ENCODE data around the gene GULP1. TPM values are rescaled to one million over a fixed set of nuclear protein-coding genes. Genes with fewer than 3 reads are reported as not detected.
A peak's percentile ranks its signal among the peaks of the same experiment; 100 is the strongest.

Gene GULP1
- total and polyA plus RNA-seq, 12 donors, result 2.0 to 6.0 (median 4.7) TPM

DNA sequence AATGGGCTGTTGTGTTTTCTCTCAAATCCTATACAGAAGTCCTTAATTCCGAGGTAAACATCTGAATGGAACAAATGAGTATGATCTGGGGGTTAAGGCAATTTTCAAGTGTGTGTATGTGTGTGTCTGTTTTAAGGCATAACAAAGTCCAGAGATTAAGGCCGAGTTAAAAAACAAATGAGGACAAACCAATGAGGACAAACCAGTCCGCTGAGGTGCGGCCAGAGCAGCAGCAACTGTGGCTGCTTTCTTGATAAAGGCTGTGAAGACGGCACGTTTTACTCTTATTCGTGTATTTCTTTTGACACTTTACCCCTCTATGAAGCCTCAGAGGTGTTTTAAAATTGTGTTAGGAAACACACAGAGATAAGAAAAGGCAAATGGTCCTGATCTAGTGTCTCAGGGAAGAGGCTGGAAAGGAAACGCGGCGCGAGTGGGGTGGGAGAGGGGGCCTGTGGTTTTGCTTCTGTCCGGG lies 495 bp upstream of the GULP1 start:
- Histone ChIP-seq H3K9me3 (no peaks in the 10 kb centered on the region), H3K27me3 (peaks cover 0 to 34% (median 0%) of the 10 kb centered on the region in 7 donors), H3K27ac (peak overlapping the region; percentile 63 to 92 (median 80)), H3K4me1 (peaks cover 0 to 35% (median 15%) of the 10 kb centered on the region in 9 donors), H3K36me3 (no peaks in the 10 kb centered on the region), H3K4me3 (peak overlapping the region; percentile 53 to 82 (median 72))
- TF ChIP-seq, protein P1, sequence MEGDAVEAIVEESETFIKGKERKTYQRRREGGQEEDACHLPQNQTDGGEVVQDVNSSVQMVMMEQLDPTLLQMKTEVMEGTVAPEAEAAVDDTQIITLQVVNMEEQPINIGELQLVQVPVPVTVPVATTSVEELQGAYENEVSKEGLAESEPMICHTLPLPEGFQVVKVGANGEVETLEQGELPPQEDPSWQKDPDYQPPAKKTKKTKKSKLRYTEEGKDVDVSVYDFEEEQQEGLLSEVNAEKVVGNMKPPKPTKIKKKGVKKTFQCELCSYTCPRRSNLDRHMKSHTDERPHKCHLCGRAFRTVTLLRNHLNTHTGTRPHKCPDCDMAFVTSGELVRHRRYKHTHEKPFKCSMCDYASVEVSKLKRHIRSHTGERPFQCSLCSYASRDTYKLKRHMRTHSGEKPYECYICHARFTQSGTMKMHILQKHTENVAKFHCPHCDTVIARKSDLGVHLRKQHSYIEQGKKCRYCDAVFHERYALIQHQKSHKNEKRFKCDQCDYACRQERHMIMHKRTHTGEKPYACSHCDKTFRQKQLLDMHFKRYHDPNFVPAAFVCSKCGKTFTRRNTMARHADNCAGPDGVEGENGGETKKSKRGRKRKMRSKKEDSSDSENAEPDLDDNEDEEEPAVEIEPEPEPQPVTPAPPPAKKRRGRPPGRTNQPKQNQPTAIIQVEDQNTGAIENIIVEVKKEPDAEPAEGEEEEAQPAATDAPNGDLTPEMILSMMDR (IDR thresholded peaks at IDR 0.05), result no peak
- DNase-seq (no peak), ATAC-seq (peak in 4 of 8 donors; percentile 3 to 49 (median 10))
- intact Hi-C loops (cut with DNase I), result loop anchor here in 6 of 10 donors (5.0 to 10.0 kb wide), 8 partner anchors 41 to 224 kb away; no protein-coding TSS in a partner anchor
- 3 to 4% methylated on average over 11 to 12 of the region's 12 CpGs for WGBS, 2 donors

DNA sequence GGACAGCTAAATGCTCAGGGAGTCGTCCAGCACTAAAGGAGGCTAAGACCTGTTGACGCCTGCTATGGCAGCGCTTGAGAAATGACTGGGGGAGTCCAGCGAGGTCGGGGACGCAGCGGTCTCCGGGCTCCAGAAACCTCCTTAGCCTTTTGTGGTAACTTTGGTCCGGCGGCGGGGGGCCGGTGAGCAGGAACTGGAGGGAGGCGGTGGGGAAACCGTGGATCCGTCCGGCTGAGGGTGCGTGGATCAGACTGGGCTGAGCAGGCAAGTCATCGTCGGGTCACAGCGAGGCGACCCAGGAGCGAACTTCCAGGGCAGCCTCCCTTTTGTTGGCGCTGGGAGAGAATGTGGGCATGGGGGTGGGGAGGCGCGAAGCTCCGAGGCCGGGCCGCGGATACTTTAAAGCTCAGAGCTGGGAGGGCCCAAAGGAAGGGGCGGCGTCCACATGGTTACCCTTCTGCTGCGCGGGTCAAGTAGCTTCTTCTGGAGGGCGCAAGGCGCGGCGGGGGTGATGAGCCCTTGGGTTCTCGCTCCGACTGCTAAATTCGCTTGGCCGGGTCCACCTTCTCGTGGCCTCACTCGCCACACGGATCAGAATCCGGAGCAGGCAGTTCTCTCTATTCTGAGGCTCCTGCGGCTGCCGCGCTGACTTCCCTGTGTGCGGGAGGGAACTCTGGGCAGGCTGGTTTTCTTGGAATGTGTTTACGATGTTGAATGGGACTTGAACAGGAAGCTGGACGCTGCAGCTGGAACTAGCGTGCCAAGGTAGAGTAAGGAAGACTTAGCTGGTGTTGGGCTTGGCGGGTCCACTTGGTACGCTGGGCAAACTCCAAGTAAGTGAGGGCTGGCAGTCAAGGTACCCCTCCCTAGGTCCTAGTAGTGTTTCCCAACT lies 920 bp downstream of the GULP1 start:
- no peaks in the 10 kb centered on the region for H3K36me3 ChIP-seq
- peaks cover 0 to 34% (median 0%) of the 10 kb centered on the region in 7 donors for H3K27me3 ChIP-seq
- peaks cover 0 to 35% (median 15%) of the 10 kb centered on the region in 9 donors for H3K4me1 ChIP-seq
- H3K9me3 ChIP-seq, result no peaks in the 10 kb centered on the region
- intact Hi-C loops (cut with DNase I), result loop anchor here in 6 of 10 donors (5.0 to 10.0 kb wide), 8 partner anchors 40 to 222 kb away; no protein-coding TSS in a partner anchor
- H3K27ac ChIP-seq, result peak overlapping the region; percentile 63 to 92 (median 80)
- WGBS, 2 donors, result 1% methylated on average over 54 of the region's 54 CpGs
- ATAC-seq (peak; percentile 72 to 91 (median 86)), DNase-seq (peak; percentile 64 to 67)
- peak overlapping the region; percentile 53 to 82 (median 72) for H3K4me3 ChIP-seq
- TF ChIP-seq, protein P1 (IDR thresholded peaks at IDR 0.05), result no peak

DNA sequence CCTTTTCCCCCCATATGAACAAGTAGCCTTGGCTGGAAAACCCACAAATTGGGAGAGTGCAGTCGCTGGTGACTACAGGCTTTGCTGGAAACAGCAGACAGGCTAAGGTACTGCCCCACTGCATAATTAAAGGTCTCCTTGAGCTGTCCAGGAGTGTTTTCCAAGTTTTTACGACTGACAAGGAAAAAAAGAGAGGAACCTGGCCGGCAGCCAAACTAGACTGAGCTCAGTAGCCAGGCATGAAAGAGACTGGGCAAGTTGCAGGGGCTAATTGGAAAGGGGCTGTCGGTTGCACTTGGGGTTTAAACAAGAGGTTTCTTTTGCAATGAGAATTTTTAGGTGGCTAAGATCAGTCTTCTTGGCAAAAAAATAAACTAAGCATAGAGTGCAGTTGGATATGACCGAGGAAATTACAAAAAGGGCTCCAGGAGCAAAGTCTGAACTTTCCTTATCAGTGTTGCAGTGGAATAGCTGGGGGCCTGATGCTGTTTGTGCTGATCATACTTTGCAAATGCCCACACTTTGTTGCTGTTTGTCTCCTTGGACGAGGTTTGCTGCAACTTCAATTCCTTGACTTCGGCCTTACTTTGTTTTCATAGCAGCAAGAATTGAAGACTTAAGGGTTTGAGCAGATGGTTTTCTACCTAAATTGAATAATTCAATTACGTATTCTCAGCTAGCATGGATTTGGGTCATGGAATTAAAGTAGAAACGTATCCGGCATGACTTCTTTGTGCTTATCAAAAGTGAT lies 2.1 kb downstream of the GULP1 start:
- intact Hi-C loops (cut with DNase I), result loop anchor here in 6 of 10 donors (5.0 to 10.0 kb wide), 8 partner anchors 39 to 221 kb away; no protein-coding TSS in a partner anchor
- peak overlapping the region in 8 of 10 donors; percentile 0 to 92 (median 86) for H3K27ac ChIP-seq
- TF ChIP-seq, protein P1 (IDR thresholded peaks at IDR 0.05), result no peak
- DNase-seq (peak; percentile 48 to 59), ATAC-seq (peak in 7 of 8 donors; percentile 1 to 47 (median 25))
- H3K9me3 ChIP-seq, result peaks cover 0 to 4% (median 0%) of the 10 kb centered on the region in 11 donors
- H3K36me3 ChIP-seq, result no peaks in the 10 kb centered on the region
- H3K4me3 ChIP-seq, result peak overlapping the region in 9 of 10 donors; percentile 53 to 82 (median 71)
- peaks cover 0 to 34% (median 0%) of the 10 kb centered on the region in 7 donors for H3K27me3 ChIP-seq
- H3K4me1 ChIP-seq, result peaks cover 0 to 35% (median 15%) of the 10 kb centered on the region in 9 donors
- 32 to 35% methylated on average over 10 of the region's 10 CpGs for whole genome bisulfite sequencing, 2 donors

All from heart right ventricle (tissue), 16 donors.